H9 (cell line): ENCODE data around the gene BZW2. TPM values are rescaled to one million over a fixed set of nuclear protein-coding genes. Genes with fewer than 3 reads are reported as not detected.

Experiments
- DNase-seq: peaks from one replicate; pipeline ENCODE4 v3.0.0-alpha.2; 2017
- H2AFZ ChIP-seq: one replicate; pipeline ENCODE4 v1.6.1; 2013; ENCODE audit warnings: mild to moderate bottlenecking, low read length, control low read depth, moderate library complexity
- H2AK5ac ChIP-seq: 2 replicates; pipeline ENCODE4 v1.6.1; 2013; ENCODE audit warnings: low read length, control low read depth, mixed read lengths; ENCODE audit not compliant: insufficient read length
- H2BK120ac ChIP-seq: one replicate; pipeline ENCODE4 v1.6.1; 2013; ENCODE audit warnings: low read depth, mild to moderate bottlenecking, low read length, control low read depth, inconsistent platforms; ENCODE audit not compliant: poor library complexity, severe bottlenecking
- H2BK12ac ChIP-seq: 2 replicates; pipeline ENCODE4 v1.6.1; 2013; ENCODE audit warnings: low read length, control low read depth, mixed read lengths, low read depth; ENCODE audit not compliant: insufficient read length
- H2BK15ac ChIP-seq: 2 replicates; pipeline ENCODE4 v1.6.1; 2013; ENCODE audit warnings: low read depth, low read length, control low read depth
- H2BK20ac ChIP-seq: one replicate; pipeline ENCODE4 v1.6.1; 2013; ENCODE audit warnings: low read depth, mild to moderate bottlenecking, low read length, control low read depth, inconsistent platforms; ENCODE audit not compliant: poor library complexity, severe bottlenecking
- H2BK5ac ChIP-seq: 2 replicates; pipeline ENCODE4 v1.6.1; 2013; ENCODE audit warnings: low read length, control low read depth, mixed read lengths; ENCODE audit not compliant: insufficient read length
- H3K14ac ChIP-seq: 2 replicates; pipeline ENCODE4 v1.6.1; 2013; ENCODE audit warnings: low read length, control low read depth; ENCODE audit not compliant: insufficient read depth
- H3K18ac ChIP-seq: 2 replicates; pipeline ENCODE4 v1.6.1; 2013; ENCODE audit warnings: low read depth, mild to moderate bottlenecking, mixed read lengths, low read length, control low read depth; ENCODE audit not compliant: insufficient read length
- H3K23ac ChIP-seq: 2 replicates; pipeline ENCODE4 v1.6.1; 2013; ENCODE audit warnings: low read length, control low read depth, mixed read lengths, low read depth; ENCODE audit not compliant: insufficient read length
- H3K23me2 ChIP-seq: 2 replicates; pipeline ENCODE4 v1.6.1; 2013; ENCODE audit warnings: low read depth, mild to moderate bottlenecking, mixed read lengths, low read length, control low read depth; ENCODE audit not compliant: insufficient read length, poor library complexity, severe bottlenecking
- H3K27ac ChIP-seq: 2 replicates; pipeline ENCODE4 v1.5.1; 2013; ENCODE audit warnings: low read length, control low read depth, mixed read lengths, low read depth; ENCODE audit not compliant: insufficient read length
- H3K27me3 ChIP-seq: 2 replicates; pipeline ENCODE4 v1.6.1; 2013; ENCODE audit warnings: low read length, control low read depth, inconsistent platforms; ENCODE audit not compliant: insufficient read depth
- H3K4ac ChIP-seq: 2 replicates; pipeline ENCODE4 v1.6.1; 2013; ENCODE audit warnings: low read depth, mild to moderate bottlenecking, control low read depth, inconsistent platforms, low read length, moderate library complexity
- H3K4me1 ChIP-seq: 2 replicates; pipeline ENCODE4 v1.6.1; 2013; ENCODE audit warnings: low read length, control low read depth, inconsistent platforms; ENCODE audit not compliant: insufficient read depth
- H3K4me2 ChIP-seq: 2 replicates; pipeline ENCODE4 v1.6.1; 2013; ENCODE audit warnings: low read length, control low read depth, mixed read lengths; ENCODE audit not compliant: insufficient read length, insufficient read depth
- H3K56ac ChIP-seq: 2 replicates; pipeline ENCODE4 v1.6.1; 2013; ENCODE audit warnings: low read depth, mild to moderate bottlenecking, mixed read lengths, low read length, control low read depth; ENCODE audit not compliant: insufficient read length
- H3K79me1 ChIP-seq: 2 replicates; pipeline ENCODE4 v1.6.1; 2013; ENCODE audit warnings: low read depth, mild to moderate bottlenecking, moderate library complexity, low read length, control low read depth, inconsistent platforms; ENCODE audit not compliant: insufficient read depth, poor library complexity, severe bottlenecking
- H3K79me2 ChIP-seq: 2 replicates; pipeline ENCODE4 v1.6.1; 2013; ENCODE audit warnings: low read length, control low read depth, inconsistent platforms; ENCODE audit not compliant: insufficient read depth
- H3K9ac ChIP-seq: 2 replicates; pipeline ENCODE4 v1.6.1; 2013; ENCODE audit warnings: low read length, control low read depth, mixed read lengths; ENCODE audit not compliant: insufficient read length; ENCODE audit errors: extremely low read depth
- H3K9me3 ChIP-seq: one replicate; pipeline ENCODE4 v1.6.1; 2013; ENCODE audit warnings: low read depth, low read length, inconsistent platforms; ENCODE audit not compliant: control insufficient read depth
- H3T11ph ChIP-seq: one replicate; pipeline ENCODE4 v1.6.1; 2013; ENCODE audit warnings: mild to moderate bottlenecking, low read length, control low read depth, inconsistent platforms
- H4K20me1 ChIP-seq: one replicate; pipeline ENCODE4 v1.6.1; 2013; ENCODE audit not compliant: control insufficient read depth, insufficient read length, insufficient read depth
- H4K5ac ChIP-seq: 2 replicates; pipeline ENCODE4 v1.6.1; 2013; ENCODE audit warnings: low read depth, mild to moderate bottlenecking, mixed read lengths, low read length, control low read depth; ENCODE audit not compliant: insufficient read length
- H4K8ac ChIP-seq: replicated peaks from 2 replicates; pipeline ENCODE4 v1.6.1; 2013; ENCODE audit warnings: low read length, control low read depth, mixed read lengths, low read depth; ENCODE audit not compliant: insufficient read length
- H4K91ac ChIP-seq: 2 replicates; pipeline ENCODE4 v1.6.1; 2013; ENCODE audit warnings: low read depth, mild to moderate bottlenecking, moderate library complexity, mixed read lengths, low read length, control low read depth; ENCODE audit not compliant: insufficient read length
- H3K27ac Mint-ChIP-seq, 3 experiments: 2 replicates in 2 of 3; 3 replicates in 1 of 3; pipeline ENCODE4 v1.8.0; 2020 to 2021; ENCODE audit warnings: mixed read lengths in 3 of 3, mild to moderate bottlenecking in 1 of 3, moderate library complexity in 1 of 3
- H3K27me3 Mint-ChIP-seq: 2 replicates; pipeline ENCODE4 v1.8.0; 2021; ENCODE audit warnings: low read depth, mild to moderate bottlenecking, moderate library complexity, mixed read lengths
- H3K36me3 Mint-ChIP-seq, 3 experiments: 2 replicates in 2 of 3; 3 replicates in 1 of 3; pipeline ENCODE4 v1.8.0; 2020 to 2021; ENCODE audit warnings: low read depth in 3 of 3, mixed read lengths in 3 of 3; ENCODE audit not compliant: insufficient read depth in 1 of 3
- H3K4me1 Mint-ChIP-seq, 2 experiments: 2 replicates each; pipeline ENCODE4 v1.8.0; 2020; ENCODE audit warnings: mixed read lengths in 2 of 2
- H3K4me3 Mint-ChIP-seq, 2 experiments: 2 replicates in 1 of 2; 3 replicates in 1 of 2; pipeline ENCODE4 v1.8.0; 2020 to 2021; ENCODE audit warnings: mild to moderate bottlenecking in 2 of 2, mixed read lengths in 2 of 2, moderate library complexity in 1 of 2
- H3K9me3 Mint-ChIP-seq, 2 experiments: 2 replicates in 1 of 2; 3 replicates in 1 of 2; pipeline ENCODE4 v1.8.0; 2020; ENCODE audit warnings: mild to moderate bottlenecking in 2 of 2, mixed read lengths in 2 of 2, moderate library complexity in 1 of 2
- CTCF ChIP-seq: fragments of 200-600 bp; sonication (generic); conservative IDR thresholded peaks from 3 replicates; pipeline ENCODE4 v1.8.0; 2021; ENCODE audit warnings: antibody characterized with exemption, mild to moderate bottlenecking
- WGBS: extraction: QIAGEN DNeasy Blood & Tissue Kit; methylation state at CpG from one replicate; pipeline ENCODE4 v1.1.7; 2013; ENCODE audit warnings: missing lambda C conversion rate, low lambda C conversion rate, mixed read lengths; ENCODE audit not compliant: insufficient read length; ENCODE audit errors: extremely low coverage; 5-methylcytosine and 5-hydroxymethylcytosine counted together
- total RNA-seq: library from RNA; stranded (reverse); gene quantifications from 2 replicates; pipeline ENCODE4 v1.2.1, GENCODE V29; 2021

The BZW2 gene
- total RNA-seq, 1 experiment from 2014 or later = 64.6 TPM

DNA sequence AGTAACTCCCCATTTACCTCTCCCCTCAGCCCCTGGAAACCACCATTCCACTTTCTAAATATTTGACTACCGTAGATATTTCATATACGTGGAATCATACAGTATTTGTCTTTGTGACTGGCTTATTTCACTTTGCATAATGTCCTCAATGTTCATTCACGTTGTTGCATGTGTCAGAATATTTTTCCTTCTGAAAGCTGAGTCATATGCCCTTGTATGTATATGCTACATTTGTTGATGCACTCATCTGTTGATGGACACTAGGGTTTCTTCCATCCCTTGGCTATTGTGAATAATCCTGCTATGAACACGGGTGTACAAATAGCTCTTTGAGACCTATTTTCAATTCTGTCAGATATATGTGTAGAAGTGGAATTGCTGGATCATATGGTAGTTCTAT lies 81.8 kb downstream of the BZW2 start:
- WGBS = no CpG with 5 or more reads among the region's 4 CpGs
- H4K91ac ChIP-seq = no peak overlapping the region
- no peaks in the 10 kb centered on the region for H3K4me1 ChIP-seq
- Mint-ChIP-seq H3K27me3 (no peaks in the 10 kb centered on the region), H3K4me1 (no peaks in the 10 kb centered on the region), H3K9me3 (no peaks in the 10 kb centered on the region), H3K4me3 (no peak overlapping the region), H3K36me3 (0 out of 7 replicates have a peak, but pooled peaks cover 0 to 2% (median 0%) of the 10 kb centered on the region in 3 experiments), H3K27ac (no peak overlapping the region)
- no peaks in the 10 kb centered on the region for H3K79me1 ChIP-seq
- no peak overlapping the region for H3K4ac ChIP-seq
- no peaks in the 10 kb centered on the region for H3K27me3 ChIP-seq
- H2BK15ac ChIP-seq = no peak overlapping the region
- H2BK12ac ChIP-seq = no peak overlapping the region
- H3K23ac ChIP-seq = no peak overlapping the region
- no peak overlapping the region for H3K56ac ChIP-seq
- H3T11ph ChIP-seq = no peak overlapping the region
- H4K8ac ChIP-seq = no peak overlapping the region
- no peaks in the 10 kb centered on the region for H3K9me3 ChIP-seq
- H3K14ac ChIP-seq = no peak overlapping the region
- DNase-seq = no peak
- H3K4me2 ChIP-seq = no peak overlapping the region
- H2AK5ac ChIP-seq = no peak overlapping the region
- H4K20me1 ChIP-seq = no peaks in the 10 kb centered on the region
- no peak for TF ChIP-seq CTCF
- H3K27ac ChIP-seq = no peak overlapping the region
- H2BK5ac ChIP-seq = no peak overlapping the region
- H2AFZ ChIP-seq = no peak overlapping the region
- no peak overlapping the region for H2BK120ac ChIP-seq
- H4K5ac ChIP-seq = no peak overlapping the region
- no peaks in the 10 kb centered on the region for H3K23me2 ChIP-seq
- H3K18ac ChIP-seq = no peak overlapping the region
- no peaks in the 10 kb centered on the region for H3K79me2 ChIP-seq
- H3K9ac ChIP-seq = no peak overlapping the region
- no peak overlapping the region for H2BK20ac ChIP-seq
